Thyroid gland (tissue), 4 donors: ENCODE measurements around the gene SRBD1. TPM values are rescaled to one million over a fixed set of nuclear protein-coding genes. Genes with fewer than 3 reads are reported as not detected.

ENCODE experiments used
- DNase-seq, 2 donors: peaks; one replicate each; pipeline ENCODE4 v3.0.0-alpha.2; 2019
- H3K27ac ChIP-seq, 3 donors: fragments of 200-600 bp; sonication (generic); 1 replicate in 2 of 3; 2 replicates in 1 of 3; pipeline ENCODE4 v1.5.1; 2016 to 2019; ENCODE audit warnings: mild to moderate bottlenecking in 1 of 3, moderate library complexity in 1 of 3
- H3K27me3 ChIP-seq: fragments of 200-600 bp; sonication (generic); one replicate; pipeline ENCODE4 v1.5.1; 2019
- H3K36me3 ChIP-seq, 2 donors: fragments of 200-600 bp; sonication (generic); one replicate each; pipeline ENCODE4 v1.5.1; 2016 to 2019
- H3K4me1 ChIP-seq, 2 donors: fragments of 200-600 bp; sonication (generic); one replicate each; pipeline ENCODE4 v1.5.1; 2017 to 2019
- H3K4me3 ChIP-seq, 3 donors: fragments of 200-600 bp; sonication (generic); replicated peaks in 1 of 3; 1 replicate in 2 of 3; 2 replicates in 1 of 3; pipeline ENCODE4 v1.5.1; 2016; ENCODE audit warnings: mild to moderate bottlenecking in 1 of 3
- H3K9me3 ChIP-seq: fragments of 200-600 bp; sonication (generic); one replicate; pipeline ENCODE4 v1.5.1; 2017
- CTCF ChIP-seq, 6 experiments: fragments of 200-600 bp in 3 of 6; fragments of 450-650 bp in 3 of 6; sonication (generic) in 3 of 6; IDR thresholded peaks; one replicate each; pipeline ENCODE4 v1.5.1; 2016 to 2019; ENCODE audit warnings: antibody characterized with exemption in 6 of 6, mild to moderate bottlenecking in 2 of 6, inconsistent platforms in 1 of 6, moderate library complexity in 1 of 6
- POLR2A ChIP-seq, 2 donors: fragments of 450-650 bp; IDR thresholded peaks; one replicate each; pipeline ENCODE4 v1.6.1; 2017; ENCODE audit warnings: antibody characterized with exemption in 2 of 2, mild to moderate bottlenecking in 2 of 2, moderate library complexity in 1 of 2
- WGBS, 2 donors: methylation state at CpG; one replicate each; pipeline ENCODE4 v1.1.5; 2017; 5-methylcytosine and 5-hydroxymethylcytosine counted together
- intact Hi-C: fragments of 100-400 bp; cut with DNase I; formaldehyde crosslinking; loops from one replicate; pipeline ENCODE4 v1.15.1; 2023
- total RNA-seq, 4 donors: library from RNA; depleted of rRNA; stranded (reverse); fragments of >200 nt; gene quantifications; one replicate each; pipeline ENCODE4 v1.2.3, GENCODE V29; 2016

SRBD1 gene
- total RNA-seq, 4 donors from 2014 or later, result 23.1 to 33.3 (median 27.2) TPM

DNA sequence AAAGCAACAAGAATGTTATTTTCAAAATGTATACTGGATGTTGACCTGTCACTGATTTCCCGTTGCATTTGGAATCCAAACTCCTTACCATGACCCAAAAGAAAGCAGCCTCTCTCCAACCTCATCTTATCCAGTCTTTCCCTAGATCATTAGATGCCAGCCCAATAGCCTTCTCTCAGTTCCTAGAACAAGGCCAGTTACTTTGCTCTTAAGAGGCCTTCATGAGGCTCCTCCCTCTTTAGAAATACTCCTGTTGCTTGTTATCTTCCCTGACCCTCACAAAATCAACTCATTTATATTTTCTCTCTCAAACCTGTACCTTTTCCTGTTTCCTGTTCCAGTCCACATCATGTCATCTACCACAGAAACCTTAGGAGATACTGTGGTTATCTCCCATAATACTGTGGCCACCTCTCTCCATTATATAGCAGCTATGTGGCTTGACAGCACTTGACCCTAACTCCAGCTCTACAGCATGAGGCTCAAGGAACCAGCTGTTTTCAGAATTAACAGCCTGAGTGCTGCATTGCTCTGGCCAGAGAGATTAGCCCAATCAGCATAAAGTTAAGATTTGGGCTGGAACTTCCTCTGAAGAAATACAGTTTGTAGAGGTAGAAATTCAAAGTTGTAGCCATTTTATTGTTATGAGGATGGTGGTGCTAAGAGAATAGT lies 22.8 kb downstream of the SRBD1 start:
- 89 to 96% methylated on average over 1 of the region's 1 CpG for WGBS, 2 donors
- H3K27me3 ChIP-seq, result no peaks in the 10 kb centered on the region
- TF ChIP-seq CTCF (IDR thresholded peaks at IDR 0.05) (no peak), POLR2A (IDR thresholded peaks at IDR 0.05) (no peak)
- intact Hi-C loops, result no loop called here
- no peaks in the 10 kb centered on the region for H3K36me3 ChIP-seq
- no peak overlapping the region for H3K27ac ChIP-seq
- DNase-seq, result no peak
- no peaks in the 10 kb centered on the region for H3K9me3 ChIP-seq
- no peaks in the 10 kb centered on the region for H3K4me1 ChIP-seq
- no peak overlapping the region for H3K4me3 ChIP-seq

DNA sequence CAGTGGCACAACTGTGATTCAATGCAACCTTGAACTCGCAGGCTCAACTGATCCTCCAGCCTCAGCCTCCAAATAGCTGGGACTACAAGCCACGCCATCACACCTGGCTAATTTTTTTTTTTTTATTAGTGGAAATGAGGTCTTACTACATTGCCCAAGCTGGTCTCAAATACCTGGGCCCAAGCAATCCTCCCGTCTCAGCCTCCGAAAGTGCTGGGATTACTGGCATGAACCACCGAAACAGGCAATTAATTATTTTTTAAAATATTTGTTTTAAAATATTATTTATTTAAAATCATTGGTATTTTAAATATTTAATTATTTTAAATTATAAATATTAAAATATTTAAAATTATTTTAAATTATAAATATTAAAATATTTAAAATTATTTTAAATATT lies 24.5 kb downstream of the SRBD1 start:
- Histone ChIP-seq H3K36me3 (no peaks in the 10 kb centered on the region), H3K27ac (no peak overlapping the region), H3K27me3 (no peaks in the 10 kb centered on the region), H3K4me1 (no peaks in the 10 kb centered on the region), H3K9me3 (no peaks in the 10 kb centered on the region), H3K4me3 (no peak overlapping the region)
- TF ChIP-seq CTCF (IDR thresholded peaks at IDR 0.05), result no peak
- TF ChIP-seq POLR2A (IDR thresholded peaks at IDR 0.05), result no peak
- WGBS, 2 donors, result 95 to 97% methylated on average over 5 of the region's 5 CpGs
- no peak for DNase-seq
- intact Hi-C loops, result no loop called here

DNA sequence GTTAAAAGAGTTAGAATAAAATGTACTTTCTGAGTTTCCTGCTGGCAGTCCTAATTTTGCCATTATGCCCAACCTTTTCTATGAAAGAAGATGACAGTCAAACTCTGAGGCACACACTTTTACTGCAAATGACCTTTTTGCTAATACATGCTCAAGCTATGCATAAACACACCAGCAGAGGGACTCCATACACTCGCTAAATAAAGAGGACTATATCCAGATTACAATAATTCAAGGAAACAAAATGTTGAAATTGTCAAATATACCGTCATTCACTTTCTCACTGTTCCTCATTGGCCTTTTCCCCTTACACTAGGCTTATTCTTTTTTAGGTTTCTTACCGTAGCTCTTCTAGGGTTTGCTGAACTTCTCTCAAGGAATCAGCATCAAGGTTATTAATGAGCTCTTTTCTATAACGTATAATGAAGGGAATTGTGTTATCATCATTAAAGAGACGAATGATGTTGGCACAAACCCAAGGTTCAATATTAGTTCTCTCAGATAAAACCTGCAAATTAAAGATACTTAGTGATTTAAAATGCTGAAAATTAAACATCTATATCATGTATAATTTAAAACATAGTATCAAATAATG lies 25.7 kb downstream of the SRBD1 start:
- Histone ChIP-seq H3K4me1 (no peaks in the 10 kb centered on the region), H3K4me3 (no peak overlapping the region), H3K36me3 (no peaks in the 10 kb centered on the region), H3K27me3 (no peaks in the 10 kb centered on the region), H3K27ac (no peak overlapping the region), H3K9me3 (no peaks in the 10 kb centered on the region)
- TF ChIP-seq CTCF (IDR thresholded peaks at IDR 0.05) (peak; percentile 13 to 61 (median 44)), POLR2A (IDR thresholded peaks at IDR 0.05) (no peak)
- 54 to 63% methylated on average over 5 of the region's 5 CpGs for WGBS, 2 donors
- intact Hi-C loops, result no loop called here
- no peak for DNase-seq

DNA sequence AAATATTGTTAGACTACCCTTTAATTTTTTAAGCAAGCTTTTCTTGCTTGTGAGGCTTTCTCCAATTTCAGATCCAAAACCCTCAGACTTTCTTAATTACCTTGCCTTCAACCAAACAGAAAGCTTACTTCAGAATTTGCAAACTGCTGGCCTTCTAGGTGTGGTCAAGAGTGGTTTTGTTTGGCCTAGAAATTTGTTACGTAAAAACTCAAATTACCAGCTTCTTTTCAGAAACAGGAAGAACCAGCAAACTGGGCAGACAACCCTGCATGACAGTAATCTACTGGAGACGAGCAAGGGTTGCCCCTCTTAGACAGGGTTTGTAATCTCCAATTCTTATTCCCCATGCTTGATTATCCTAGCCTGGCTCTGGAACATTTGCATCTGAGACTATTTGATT lies 27.1 kb downstream of the SRBD1 start:
- H3K36me3 ChIP-seq, result no peaks in the 10 kb centered on the region
- intact Hi-C loops, result no loop called here
- DNase-seq, result no peak
- TF ChIP-seq CTCF (IDR thresholded peaks at IDR 0.05), result no peak
- no peak for TF ChIP-seq POLR2A (IDR thresholded peaks at IDR 0.05)
- no peaks in the 10 kb centered on the region for H3K27me3 ChIP-seq
- H3K27ac ChIP-seq, result no peak overlapping the region
- 95 to 98% methylated on average over 2 of the region's 2 CpGs for WGBS, 2 donors
- H3K4me1 ChIP-seq, result no peaks in the 10 kb centered on the region
- no peaks in the 10 kb centered on the region for H3K9me3 ChIP-seq
- no peak overlapping the region for H3K4me3 ChIP-seq

DNA sequence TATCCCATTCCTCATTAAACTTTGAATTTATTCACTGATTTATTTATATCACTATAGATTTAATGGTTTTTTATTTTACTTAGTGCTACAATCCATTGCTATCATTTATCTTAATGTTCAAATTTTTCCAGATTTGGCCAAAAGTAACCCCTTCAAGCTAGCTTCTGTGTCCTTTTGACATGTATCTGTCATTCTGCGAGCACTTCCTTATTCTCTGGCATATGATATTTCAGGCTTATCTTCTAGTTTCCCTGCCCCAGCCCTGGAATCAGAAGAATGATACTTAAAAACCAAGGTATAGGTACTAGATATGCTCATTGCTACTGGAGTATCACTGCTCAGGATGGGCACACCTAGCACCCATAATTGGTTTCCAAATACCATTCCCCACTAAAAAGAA lies 28.5 kb downstream of the SRBD1 start:
- Histone ChIP-seq H3K4me1 (no peaks in the 10 kb centered on the region), H3K9me3 (no peaks in the 10 kb centered on the region), H3K27me3 (no peaks in the 10 kb centered on the region), H3K36me3 (no peaks in the 10 kb centered on the region), H3K4me3 (no peak overlapping the region), H3K27ac (no peak overlapping the region)
- intact Hi-C loops, result no loop called here
- 98 to 100% methylated on average over 1 of the region's 1 CpG for WGBS, 2 donors
- no peak for DNase-seq
- TF ChIP-seq POLR2A (IDR thresholded peaks at IDR 0.05) (no peak), CTCF (IDR thresholded peaks at IDR 0.05) (no peak)
